OCI-LY1 (cell line): ENCODE data around the gene FAM168A.

ENCODE experiments used
- EZH2 ChIP-seq: fragments of 200-600 bp; sonication (generic), shearing (Covaris generic); IDR thresholded peaks from 2 replicates; pipeline ENCODE4 v1.8.0; 2017; ENCODE audit warnings: borderline replicate concordance, mixed run types, mild to moderate bottlenecking, antibody characterized with exemption, low read length, moderate library complexity, mixed read lengths
- TF ChIP-seq, protein P1 (sequence below): fragments of 200-600 bp; sonication (generic), shearing (Covaris generic); IDR thresholded peaks from 2 replicates; pipeline ENCODE4 v1.5.1; 2017; ENCODE audit warnings: mild to moderate bottlenecking, antibody characterized with exemption, low read length, moderate library complexity, mixed read lengths

DNA sequence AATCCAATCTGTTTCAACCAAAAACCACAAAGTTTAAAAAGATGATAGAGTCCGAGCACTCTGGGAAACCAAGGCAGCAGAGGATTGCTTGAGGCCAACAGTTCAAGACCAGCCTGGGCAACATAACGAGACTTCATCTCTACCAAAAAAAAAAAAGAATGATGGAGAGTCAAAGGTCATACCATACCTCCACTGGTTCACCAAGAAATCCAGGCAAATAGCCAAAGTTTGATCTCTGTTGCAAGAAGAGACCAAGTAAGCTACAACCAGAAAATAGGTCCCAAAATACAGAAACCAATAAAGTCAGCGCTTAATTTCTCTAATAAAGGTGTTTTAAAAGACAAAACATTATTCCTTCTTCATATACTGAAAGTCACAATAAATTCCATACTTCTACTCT, 13.1 kb downstream of the FAM168A start:
- TF ChIP-seq, protein P1, sequence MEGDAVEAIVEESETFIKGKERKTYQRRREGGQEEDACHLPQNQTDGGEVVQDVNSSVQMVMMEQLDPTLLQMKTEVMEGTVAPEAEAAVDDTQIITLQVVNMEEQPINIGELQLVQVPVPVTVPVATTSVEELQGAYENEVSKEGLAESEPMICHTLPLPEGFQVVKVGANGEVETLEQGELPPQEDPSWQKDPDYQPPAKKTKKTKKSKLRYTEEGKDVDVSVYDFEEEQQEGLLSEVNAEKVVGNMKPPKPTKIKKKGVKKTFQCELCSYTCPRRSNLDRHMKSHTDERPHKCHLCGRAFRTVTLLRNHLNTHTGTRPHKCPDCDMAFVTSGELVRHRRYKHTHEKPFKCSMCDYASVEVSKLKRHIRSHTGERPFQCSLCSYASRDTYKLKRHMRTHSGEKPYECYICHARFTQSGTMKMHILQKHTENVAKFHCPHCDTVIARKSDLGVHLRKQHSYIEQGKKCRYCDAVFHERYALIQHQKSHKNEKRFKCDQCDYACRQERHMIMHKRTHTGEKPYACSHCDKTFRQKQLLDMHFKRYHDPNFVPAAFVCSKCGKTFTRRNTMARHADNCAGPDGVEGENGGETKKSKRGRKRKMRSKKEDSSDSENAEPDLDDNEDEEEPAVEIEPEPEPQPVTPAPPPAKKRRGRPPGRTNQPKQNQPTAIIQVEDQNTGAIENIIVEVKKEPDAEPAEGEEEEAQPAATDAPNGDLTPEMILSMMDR, result no peak
- TF ChIP-seq EZH2, result no peak
